Measurements from ENCODE around the gene LRFN2. TPM values are rescaled to one million over a fixed set of nuclear protein-coding genes. Genes with fewer than 3 reads are reported as not detected.

LRFN2 gene
- total and polyA plus RNA-seq, 2 of the 8 experiments (the other 6 are each of a cell fraction or from before 2014, with no cell fraction given): 2.3 TPM

GRCh38 chr6:40610229-40610628 is 23.1 kb upstream of the LRFN2 start:
- Histone ChIP-seq H3K4me2 (ENCODE audit: insufficient read depth in 1 of 2, low read depth in 2 of 2, low read length in 2 of 2) (no peak overlapping the region), H3K27me3 (replicated peaks in 1 of 4; ENCODE audit: control insufficient read depth in 3 of 4, extremely low read depth in 1 of 4, insufficient read depth in 3 of 4, low read length in 3 of 4) (no peaks in the 10 kb centered on the region; a peak in 1 of 7 replicates), H3K56ac (replicated peaks; ENCODE audit: insufficient read length, low read depth, low read length) (no peak overlapping the region), H4K20me1 (replicated peaks in 1 of 2; ENCODE audit: control insufficient read depth in 1 of 2, insufficient read depth in 2 of 2, low read length in 2 of 2) (no peaks in the 10 kb centered on the region), H2BK20ac (ENCODE audit: low read length) (no peak overlapping the region), H3K9me3 (ENCODE audit: insufficient read depth in 2 of 2, low read depth in 1 of 2, low read length in 1 of 2) (no peaks in the 10 kb centered on the region), H3K23ac (ENCODE audit: insufficient read length) (no peak overlapping the region), H2BK120ac (replicated peaks; ENCODE audit: low read depth, low read length) (no peak overlapping the region), H3K23me2 (ENCODE audit: low read depth, low read length) (no peaks in the 10 kb centered on the region), H3K36me3 (ENCODE audit: control insufficient read depth in 2 of 4, insufficient read depth in 4 of 4, low read length in 3 of 4) (no peaks in the 10 kb centered on the region), H3K14ac (ENCODE audit: insufficient read length) (no peak overlapping the region), H3K4me3 (ENCODE audit: extremely low read depth in 1 of 4, insufficient read depth in 2 of 4, low read depth in 3 of 4, low read length in 4 of 4) (no peak overlapping the region), H2AFZ (ENCODE audit: low read length) (no peak overlapping the region), H2BK15ac (ENCODE audit: low read length) (no peak overlapping the region), H3K79me1 (ENCODE audit: low read depth, low read length) (no peaks in the 10 kb centered on the region), H2BK5ac (ENCODE audit: low read depth, low read length) (no peak overlapping the region), H3K79me2 (ENCODE audit: control insufficient read depth in 1 of 2, insufficient read depth in 2 of 2, low read length in 2 of 2) (no peaks in the 10 kb centered on the region), H3K9ac (replicated peaks in 1 of 4; ENCODE audit: extremely low read depth in 1 of 4, low read depth in 3 of 4, low read length in 3 of 4) (no peak overlapping the region), H3K27ac (ENCODE audit: low read depth, low read length) (no peak overlapping the region), H4K8ac (ENCODE audit: extremely low read depth, insufficient read depth, low read length) (no peak overlapping the region), H4K91ac (replicated peaks; ENCODE audit: insufficient read length, low read length) (no peak overlapping the region), H2BK12ac (ENCODE audit: low read depth, low read length) (no peak overlapping the region), H3K4ac (replicated peaks; ENCODE audit: insufficient read length, low read depth, low read length) (no peak overlapping the region), H3K4me1 (replicated peaks in 1 of 4; ENCODE audit: control insufficient read depth in 3 of 4, insufficient read depth in 4 of 4, low read length in 3 of 4) (no peaks in the 10 kb centered on the region), H3K18ac (ENCODE audit: extremely low read depth, low read length) (no peak overlapping the region), H2AK5ac (ENCODE audit: low read depth, low read length) (no peak overlapping the region), H4K5ac (ENCODE audit: insufficient read length, low read depth, low read length) (no peak overlapping the region)
- POLR2A ChIA-PET (ENCODE audit: partially characterized antibody): no interaction called here
- FAIRE-seq (no peak), DNase-seq (ENCODE audit: low read depth in 1 of 2, low spot score in 2 of 2) (no peak)
- CTCF ChIA-PET (ENCODE audit: partially characterized antibody): interaction anchor here (0.7 to 1.1 kb wide), 2 partner anchors 11 to 16 kb away, joined by 3 read pairs; no protein-coding TSS in a partner anchor
- 88% methylated on average over 2 of the region's 2 CpGs; no CpG with 5 or more reads in 1 of the 2 experiments for WGBS, 2 experiments (ENCODE audit: extremely low coverage in 1 of 2, insufficient coverage in 1 of 2, insufficient read length in 1 of 2, insufficient replicate concordance in 2 of 2, low coverage in 1 of 2, low lambda C conversion rate in 2 of 2, missing lambda C conversion rate in 1 of 2)
- TF ChIP-seq PHF8 (conservative IDR thresholded peaks at IDR 0.05; ENCODE audit: low read depth, low read length): no peak
- TF ChIP-seq USF2 (IDR thresholded peaks at IDR 0.05; ENCODE audit: low read length): no peak
- TF ChIP-seq FOSL1 (IDR thresholded peaks at IDR 0.05; ENCODE audit: insufficient read depth, low read depth, low read length): no peak
- no peak for TF ChIP-seq BACH1 (IDR thresholded peaks at IDR 0.05; ENCODE audit: low read length)
- TF ChIP-seq POLR2AphosphoS5 (IDR thresholded peaks at IDR 0.05; ENCODE audit: low read depth, low read length): no peak
- no peak for TF ChIP-seq RXRA (IDR thresholded peaks at IDR 0.05; ENCODE audit: insufficient read depth, low read depth, low read length)
- TF ChIP-seq CBX5 (IDR thresholded peaks at IDR 0.05; ENCODE audit: low read depth, low read length): no peak
- TF ChIP-seq SP4 (IDR thresholded peaks at IDR 0.05; ENCODE audit: low read length): no peak
- TF ChIP-seq RBBP5 (IDR thresholded peaks at IDR 0.05; ENCODE audit: borderline replicate concordance, low read depth, low read length): no peak
- no peak for TF ChIP-seq E2F6 (IDR thresholded peaks at IDR 0.05)
- TF ChIP-seq YY1 (IDR thresholded peaks at IDR 0.05; ENCODE audit: low read depth, low read length): no peak
- TF ChIP-seq KDM5A (IDR thresholded peaks at IDR 0.05; ENCODE audit: low read length): no peak
- TF ChIP-seq ZNF274 (IDR thresholded peaks at IDR 0.05; ENCODE audit: borderline replicate concordance, extremely low read depth, low read length): no peak
- TF ChIP-seq KDM4A (IDR thresholded peaks at IDR 0.05; ENCODE audit: low read depth, low read length, severe bottlenecking): no peak

Measured in H1 (cell line).